DMS 273 treated with DMSO at 0.1 percent for 48 hours (cell line): ENCODE results near the gene DNAI2.
"Not testable (repeated sequence)": the region's sequence is repeated elsewhere in the genome, so short reads cannot be mapped to it uniquely, and the experiment has no call there.

Experiments used
- DNase-seq: peaks from one replicate; lab custom pipeline; 2025; lab: John Stamatoyannopoulos, UW

DNAI2 gene

GRCh38 chr17:74276051-74276476 lies 2.0 kb downstream of the DNAI2 start:
- no peak for DNase-seq

- DNase-seq: no peak
Measured at GRCh38 chr17:74276541-74277009, 2.5 kb downstream of the DNAI2 start.

GRCh38 chr17:74277935-74278334 lies 3.9 kb downstream of the DNAI2 start:
- DNase-seq: no peak

GRCh38 chr17:74279617-74280016 lies 5.6 kb downstream of the DNAI2 start:
- DNase-seq: not testable (repeated sequence)

- no peak for DNase-seq
Measured at GRCh38 chr17:74280093-74280513, 6.1 kb downstream of the DNAI2 start.

GRCh38 chr17:74281799-74282198 lies 7.8 kb downstream of the DNAI2 start:
- DNase-seq: no peak

GRCh38 chr17:74282274-74282586 lies 8.2 kb downstream of the DNAI2 start:
- DNase-seq: not testable (repeated sequence)

GRCh38 chr17:74282587-74283370 lies 8.7 kb downstream of the DNAI2 start:
- no peak for DNase-seq

GRCh38 chr17:74283371-74283673 lies 9.3 kb downstream of the DNAI2 start:
- DNase-seq: no peak

- no peak for DNase-seq
Measured at GRCh38 chr17:74287031-74287602, 13.1 kb downstream of the DNAI2 start.

- DNase-seq: no peak
Measured at GRCh38 chr17:74288785-74289184, 14.8 kb downstream of the DNAI2 start.

GRCh38 chr17:74289688-74290087 lies 15.7 kb downstream of the DNAI2 start:
- no peak for DNase-seq

GRCh38 chr17:74290340-74290739 lies 16.3 kb downstream of the DNAI2 start:
- DNase-seq: no peak

- DNase-seq: no peak
Measured at GRCh38 chr17:74292495-74292894, 18.5 kb downstream of the DNAI2 start.

GRCh38 chr17:74295625-74296547 lies 21.9 kb downstream of the DNAI2 start:
- no peak for DNase-seq

- DNase-seq: peak; percentile 33
Measured at GRCh38 chr17:74296548-74296936, 22.5 kb downstream of the DNAI2 start.

- DNase-seq: no peak
Measured at GRCh38 chr17:74297941-74298340, 23.9 kb downstream of the DNAI2 start.

GRCh38 chr17:74298778-74299177 lies 24.7 kb downstream of the DNAI2 start:
- no peak for DNase-seq

GRCh38 chr17:74299226-74300009 lies 25.4 kb downstream of the DNAI2 start:
- no peak for DNase-seq

GRCh38 chr17:74303305-74303704 lies 29.3 kb downstream of the DNAI2 start:
- DNase-seq: no peak

- no peak for DNase-seq
Measured at GRCh38 chr17:74304184-74304583, 30.1 kb downstream of the DNAI2 start.
